ENCODE results near the gene CCDC148. TPM values are rescaled to one million over a fixed set of nuclear protein-coding genes. Genes with fewer than 3 reads are reported as not detected.

CCDC148 gene
- total RNA-seq, 3 donors from 2014 or later (not counting 1 experiment from before 2014, with no cell fraction given), result not detected

DNA sequence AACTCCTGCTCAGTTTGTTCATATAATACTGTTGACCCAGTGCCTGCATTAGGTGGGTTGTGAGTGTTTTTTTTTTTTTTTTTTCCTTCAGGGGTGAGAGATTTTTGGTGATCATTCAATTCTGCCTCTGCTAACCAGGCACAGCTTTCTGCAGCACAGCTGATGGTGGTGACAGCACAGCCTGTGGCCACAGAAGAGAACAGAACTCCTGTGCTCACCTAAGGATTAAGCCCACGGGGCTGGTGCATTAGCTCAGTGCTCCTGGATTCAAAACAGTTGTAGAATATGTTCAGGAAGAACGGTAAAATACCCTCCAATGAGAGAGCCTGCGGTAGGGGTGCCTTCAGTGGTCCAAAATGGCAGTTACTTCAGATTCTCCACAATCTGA, 42.2 kb upstream of the CCDC148 start:
- no peak for DNase-seq
- 94% methylated on average over 3 of the region's 3 CpGs for WGBS (ENCODE audit: insufficient coverage)
- Mint-ChIP-seq H3K4me1 (no peaks in the 10 kb centered on the region), H3K9me3 (no peaks in the 10 kb centered on the region), H3K27me3 (ENCODE audit: low read depth in 2 of 2) (no peaks in the 10 kb centered on the region), H3K36me3 (no peaks in the 10 kb centered on the region), H3K27ac (no peak overlapping the region), H3K4me3 (no peak overlapping the region)
- intact Hi-C loops (cut with micrococcal nuclease), result no loop called here
- Histone ChIP-seq H3K27me3 (ENCODE audit: control insufficient read depth, insufficient read depth, low read length) (no peaks in the 10 kb centered on the region), H3K4me1 (ENCODE audit: control insufficient read depth, insufficient read depth, low read length) (no peaks in the 10 kb centered on the region), H3K27ac (ENCODE audit: low read length) (no peak overlapping the region), H3K36me3 (ENCODE audit: control insufficient read depth, insufficient read depth, low read length) (no peaks in the 10 kb centered on the region), H3K4me3 (ENCODE audit: low read length) (no peak overlapping the region), H3K9me3 (ENCODE audit: control insufficient read depth, insufficient read depth, low read length) (no peaks in the 10 kb centered on the region)
- ATAC-seq, result no peak
- TF ChIP-seq, protein P1, sequence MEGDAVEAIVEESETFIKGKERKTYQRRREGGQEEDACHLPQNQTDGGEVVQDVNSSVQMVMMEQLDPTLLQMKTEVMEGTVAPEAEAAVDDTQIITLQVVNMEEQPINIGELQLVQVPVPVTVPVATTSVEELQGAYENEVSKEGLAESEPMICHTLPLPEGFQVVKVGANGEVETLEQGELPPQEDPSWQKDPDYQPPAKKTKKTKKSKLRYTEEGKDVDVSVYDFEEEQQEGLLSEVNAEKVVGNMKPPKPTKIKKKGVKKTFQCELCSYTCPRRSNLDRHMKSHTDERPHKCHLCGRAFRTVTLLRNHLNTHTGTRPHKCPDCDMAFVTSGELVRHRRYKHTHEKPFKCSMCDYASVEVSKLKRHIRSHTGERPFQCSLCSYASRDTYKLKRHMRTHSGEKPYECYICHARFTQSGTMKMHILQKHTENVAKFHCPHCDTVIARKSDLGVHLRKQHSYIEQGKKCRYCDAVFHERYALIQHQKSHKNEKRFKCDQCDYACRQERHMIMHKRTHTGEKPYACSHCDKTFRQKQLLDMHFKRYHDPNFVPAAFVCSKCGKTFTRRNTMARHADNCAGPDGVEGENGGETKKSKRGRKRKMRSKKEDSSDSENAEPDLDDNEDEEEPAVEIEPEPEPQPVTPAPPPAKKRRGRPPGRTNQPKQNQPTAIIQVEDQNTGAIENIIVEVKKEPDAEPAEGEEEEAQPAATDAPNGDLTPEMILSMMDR (IDR thresholded peaks at IDR 0.05), result no peak

DNA sequence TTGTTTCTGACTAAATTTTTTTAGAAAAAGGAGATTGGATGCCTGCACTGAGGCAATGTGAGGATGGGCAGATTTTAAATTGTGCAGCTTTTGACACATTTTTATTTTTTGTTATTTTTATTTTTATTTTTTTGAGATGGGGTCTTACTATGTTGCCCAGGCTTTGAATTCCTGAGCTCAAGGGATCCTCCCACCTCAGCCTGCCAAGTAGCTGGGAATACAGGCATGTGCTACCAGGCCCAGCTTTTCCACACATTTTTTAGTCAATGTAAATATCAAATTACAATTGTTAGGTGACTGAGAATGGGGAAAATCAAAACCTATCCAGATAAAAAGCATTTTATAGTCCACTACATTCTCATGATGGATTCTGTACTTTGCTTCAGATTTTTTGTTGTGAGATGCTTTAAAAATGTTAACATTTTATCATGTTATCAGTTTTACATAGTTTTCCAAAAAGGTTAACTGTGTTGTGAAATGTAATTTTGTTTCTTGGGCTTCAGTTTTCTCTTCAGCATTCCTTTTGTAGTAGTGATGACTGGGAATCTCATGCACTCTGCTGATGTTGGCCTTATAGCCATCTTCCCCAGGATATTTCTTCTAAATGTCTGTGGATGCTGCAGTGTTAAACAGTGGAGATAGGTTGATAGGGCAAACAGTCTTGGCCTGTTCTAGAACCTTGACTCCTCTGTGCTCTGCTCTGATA, 41.6 kb upstream of the CCDC148 start:
- H3K4me3 ChIP-seq (ENCODE audit: low read length), result no peak overlapping the region
- H3K27ac Mint-ChIP-seq, result no peak overlapping the region
- no peaks in the 10 kb centered on the region for H3K36me3 Mint-ChIP-seq
- H3K36me3 ChIP-seq (ENCODE audit: control insufficient read depth, insufficient read depth, low read length), result no peaks in the 10 kb centered on the region
- no peaks in the 10 kb centered on the region for H3K4me1 ChIP-seq (ENCODE audit: control insufficient read depth, insufficient read depth, low read length)
- DNase-seq, result no peak
- no peaks in the 10 kb centered on the region for H3K27me3 Mint-ChIP-seq (ENCODE audit: low read depth in 2 of 2)
- H3K9me3 ChIP-seq (ENCODE audit: control insufficient read depth, insufficient read depth, low read length), result no peaks in the 10 kb centered on the region
- TF ChIP-seq, protein P1 (IDR thresholded peaks at IDR 0.05), result no peak
- no peaks in the 10 kb centered on the region for H3K27me3 ChIP-seq (ENCODE audit: control insufficient read depth, insufficient read depth, low read length)
- intact Hi-C loops (cut with micrococcal nuclease), result no loop called here
- ATAC-seq, result no peak
- no peaks in the 10 kb centered on the region for H3K9me3 Mint-ChIP-seq
- H3K4me3 Mint-ChIP-seq, result no peak overlapping the region
- H3K4me1 Mint-ChIP-seq, result no peaks in the 10 kb centered on the region
- H3K27ac ChIP-seq (ENCODE audit: low read length), result no peak overlapping the region

DNA sequence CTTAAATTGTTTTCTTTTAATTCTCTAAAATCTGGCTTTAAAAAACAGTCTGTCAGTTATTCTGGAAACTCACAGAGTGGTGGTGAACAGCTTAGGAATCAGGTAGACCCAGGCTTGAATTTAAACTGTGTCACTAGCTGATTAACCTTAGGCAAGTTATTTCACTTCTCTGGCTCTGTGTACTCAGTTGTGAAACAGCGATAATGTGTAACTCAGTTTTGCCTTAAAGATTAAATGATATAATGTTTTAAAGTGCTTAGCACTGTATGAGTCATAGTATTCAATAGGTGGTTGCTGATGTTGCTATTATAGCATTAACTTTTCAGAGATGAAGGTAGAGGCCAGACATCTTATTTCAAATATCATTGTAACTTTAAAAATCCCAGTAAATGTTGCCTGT, 40.9 kb upstream of the CCDC148 start:
- H3K27ac Mint-ChIP-seq, result no peak overlapping the region
- DNase-seq, result no peak
- H3K27me3 ChIP-seq (ENCODE audit: control insufficient read depth, insufficient read depth, low read length), result no peaks in the 10 kb centered on the region

More for the DNA sequence above, 40.9 kb upstream of the CCDC148 start:
- Mint-ChIP-seq H3K27me3 (ENCODE audit: low read depth in 2 of 2) (no peaks in the 10 kb centered on the region), H3K4me3 (no peak overlapping the region), H3K9me3 (no peaks in the 10 kb centered on the region), H3K36me3 (no peaks in the 10 kb centered on the region), H3K4me1 (no peaks in the 10 kb centered on the region)
- no peaks in the 10 kb centered on the region for H3K36me3 ChIP-seq (ENCODE audit: control insufficient read depth, insufficient read depth, low read length)
- TF ChIP-seq, protein P1 (IDR thresholded peaks at IDR 0.05), result no peak
- no peak overlapping the region for H3K27ac ChIP-seq (ENCODE audit: low read length)
- intact Hi-C loops (cut with micrococcal nuclease), result no loop called here
- no peak overlapping the region for H3K4me3 ChIP-seq (ENCODE audit: low read length)
- H3K9me3 ChIP-seq (ENCODE audit: control insufficient read depth, insufficient read depth, low read length), result no peaks in the 10 kb centered on the region
- H3K4me1 ChIP-seq (ENCODE audit: control insufficient read depth, insufficient read depth, low read length), result no peaks in the 10 kb centered on the region
- no peak for ATAC-seq
- whole genome bisulfite sequencing (ENCODE audit: insufficient coverage), result 100% methylated on average over 1 of the region's 1 CpG
